Measurements from ENCODE around the gene CCDC116. TPM values are rescaled to one million over a fixed set of nuclear protein-coding genes. Genes with fewer than 3 reads are reported as not detected.

The CCDC116 gene
- total and polyA plus RNA-seq, 10 of the 15 experiments (the other 5 are each of a cell fraction or from before 2014, with no cell fraction given) = 0.04 to 0.18 (median 0.04) TPM; not detected in 6

DNA sequence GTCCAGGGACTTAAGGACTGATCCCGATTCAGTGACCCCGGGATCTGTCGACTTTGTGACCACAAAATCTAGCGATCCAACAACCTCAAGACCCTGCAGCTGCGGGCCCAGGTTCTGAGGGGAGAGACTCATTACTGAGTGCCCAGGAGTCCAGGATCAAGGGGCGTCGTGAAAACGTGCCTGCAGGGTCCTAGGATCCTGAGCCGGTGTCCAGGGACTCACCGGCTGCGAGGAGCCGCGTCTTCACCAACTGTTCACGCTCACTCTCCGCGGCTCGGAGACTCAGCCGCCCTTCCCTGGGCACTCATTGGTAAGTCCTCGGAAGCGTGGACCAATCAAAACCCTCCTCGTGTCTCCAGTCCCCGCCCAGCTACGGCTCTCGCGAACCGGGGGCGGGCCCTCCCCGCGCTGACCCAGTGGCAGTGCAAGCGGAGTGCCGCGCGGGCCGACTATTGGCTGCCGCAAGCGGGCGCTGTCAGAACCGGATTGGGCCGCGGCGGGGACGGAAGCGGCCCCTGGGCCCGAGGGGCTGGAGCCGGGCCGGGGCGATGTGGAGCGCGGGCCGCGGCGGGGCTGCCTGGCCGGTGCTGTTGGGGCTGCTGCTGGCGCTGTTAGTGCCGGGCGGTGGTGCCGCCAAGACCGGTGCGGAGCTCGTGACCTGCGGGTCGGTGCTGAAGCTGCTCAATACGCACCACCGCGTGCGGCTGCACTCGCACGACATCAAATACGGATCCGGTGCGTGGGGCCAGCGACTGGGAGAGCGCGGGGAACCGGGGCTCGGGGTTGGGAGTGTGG, 9.4 kb downstream of the CCDC116 start, which contains the start of gene SDF2L1 (continued):
- TF ChIP-seq, protein P1, sequence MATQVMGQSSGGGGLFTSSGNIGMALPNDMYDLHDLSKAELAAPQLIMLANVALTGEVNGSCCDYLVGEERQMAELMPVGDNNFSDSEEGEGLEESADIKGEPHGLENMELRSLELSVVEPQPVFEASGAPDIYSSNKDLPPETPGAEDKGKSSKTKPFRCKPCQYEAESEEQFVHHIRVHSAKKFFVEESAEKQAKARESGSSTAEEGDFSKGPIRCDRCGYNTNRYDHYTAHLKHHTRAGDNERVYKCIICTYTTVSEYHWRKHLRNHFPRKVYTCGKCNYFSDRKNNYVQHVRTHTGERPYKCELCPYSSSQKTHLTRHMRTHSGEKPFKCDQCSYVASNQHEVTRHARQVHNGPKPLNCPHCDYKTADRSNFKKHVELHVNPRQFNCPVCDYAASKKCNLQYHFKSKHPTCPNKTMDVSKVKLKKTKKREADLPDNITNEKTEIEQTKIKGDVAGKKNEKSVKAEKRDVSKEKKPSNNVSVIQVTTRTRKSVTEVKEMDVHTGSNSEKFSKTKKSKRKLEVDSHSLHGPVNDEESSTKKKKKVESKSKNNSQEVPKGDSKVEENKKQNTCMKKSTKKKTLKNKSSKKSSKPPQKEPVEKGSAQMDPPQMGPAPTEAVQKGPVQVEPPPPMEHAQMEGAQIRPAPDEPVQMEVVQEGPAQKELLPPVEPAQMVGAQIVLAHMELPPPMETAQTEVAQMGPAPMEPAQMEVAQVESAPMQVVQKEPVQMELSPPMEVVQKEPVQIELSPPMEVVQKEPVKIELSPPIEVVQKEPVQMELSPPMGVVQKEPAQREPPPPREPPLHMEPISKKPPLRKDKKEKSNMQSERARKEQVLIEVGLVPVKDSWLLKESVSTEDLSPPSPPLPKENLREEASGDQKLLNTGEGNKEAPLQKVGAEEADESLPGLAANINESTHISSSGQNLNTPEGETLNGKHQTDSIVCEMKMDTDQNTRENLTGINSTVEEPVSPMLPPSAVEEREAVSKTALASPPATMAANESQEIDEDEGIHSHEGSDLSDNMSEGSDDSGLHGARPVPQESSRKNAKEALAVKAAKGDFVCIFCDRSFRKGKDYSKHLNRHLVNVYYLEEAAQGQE (IDR thresholded peaks at IDR 0.05; ENCODE audit: low read depth, low read length) = no peak
- TF ChIP-seq ESRRA (IDR thresholded peaks at IDR 0.05; ENCODE audit: low read length) = no peak
- peak; percentile 25; the same call in 1 of the 2 replicates for TF ChIP-seq CBFB (IDR thresholded peaks at IDR 0.05; ENCODE audit: low read depth)
- TF ChIP-seq NFIC (IDR thresholded peaks at IDR 0.05; ENCODE audit: low read depth, low read length) = no peak
- TF ChIP-seq HDAC2 (IDR thresholded peaks at IDR 0.05) = no peak
- TF ChIP-seq ASH2L (IDR thresholded peaks at IDR 0.05; ENCODE audit: borderline replicate concordance, low read depth) = no peak
- TF ChIP-seq SMARCA5 (IDR thresholded peaks at IDR 0.05) = 0 out of 2 replicates have a peak, but pooled peaks have one; percentile 55
- peak; percentile 14; the same call in 1 of the 2 replicates for TF ChIP-seq MXI1 (IDR thresholded peaks at IDR 0.05; ENCODE audit: low read depth, low read length)
- TF ChIP-seq, protein P2, sequence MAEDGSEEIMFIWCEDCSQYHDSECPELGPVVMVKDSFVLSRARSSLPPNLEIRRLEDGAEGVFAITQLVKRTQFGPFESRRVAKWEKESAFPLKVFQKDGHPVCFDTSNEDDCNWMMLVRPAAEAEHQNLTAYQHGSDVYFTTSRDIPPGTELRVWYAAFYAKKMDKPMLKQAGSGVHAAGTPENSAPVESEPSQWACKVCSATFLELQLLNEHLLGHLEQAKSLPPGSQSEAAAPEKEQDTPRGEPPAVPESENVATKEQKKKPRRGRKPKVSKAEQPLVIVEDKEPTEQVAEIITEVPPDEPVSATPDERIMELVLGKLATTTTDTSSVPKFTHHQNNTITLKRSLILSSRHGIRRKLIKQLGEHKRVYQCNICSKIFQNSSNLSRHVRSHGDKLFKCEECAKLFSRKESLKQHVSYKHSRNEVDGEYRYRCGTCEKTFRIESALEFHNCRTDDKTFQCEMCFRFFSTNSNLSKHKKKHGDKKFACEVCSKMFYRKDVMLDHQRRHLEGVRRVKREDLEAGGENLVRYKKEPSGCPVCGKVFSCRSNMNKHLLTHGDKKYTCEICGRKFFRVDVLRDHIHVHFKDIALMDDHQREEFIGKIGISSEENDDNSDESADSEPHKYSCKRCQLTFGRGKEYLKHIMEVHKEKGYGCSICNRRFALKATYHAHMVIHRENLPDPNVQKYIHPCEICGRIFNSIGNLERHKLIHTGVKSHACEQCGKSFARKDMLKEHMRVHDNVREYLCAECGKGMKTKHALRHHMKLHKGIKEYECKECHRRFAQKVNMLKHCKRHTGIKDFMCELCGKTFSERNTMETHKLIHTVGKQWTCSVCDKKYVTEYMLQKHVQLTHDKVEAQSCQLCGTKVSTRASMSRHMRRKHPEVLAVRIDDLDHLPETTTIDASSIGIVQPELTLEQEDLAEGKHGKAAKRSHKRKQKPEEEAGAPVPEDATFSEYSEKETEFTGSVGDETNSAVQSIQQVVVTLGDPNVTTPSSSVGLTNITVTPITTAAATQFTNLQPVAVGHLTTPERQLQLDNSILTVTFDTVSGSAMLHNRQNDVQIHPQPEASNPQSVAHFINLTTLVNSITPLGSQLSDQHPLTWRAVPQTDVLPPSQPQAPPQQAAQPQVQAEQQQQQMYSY (CRISPR knock-in tag; IDR thresholded peaks at IDR 0.05) = no peak
- no peak for TF ChIP-seq MTA3 (IDR thresholded peaks at IDR 0.05; ENCODE audit: borderline replicate concordance, low read length)
- no peak for TF ChIP-seq ZNF274 (IDR thresholded peaks at IDR 0.05; ENCODE audit: insufficient read depth, insufficient read length)
- TF ChIP-seq KAT2A (conservative IDR thresholded peaks at IDR 0.05; ENCODE audit: control insufficient read depth, low read depth, low read length) = no peak
- TF ChIP-seq YY1 (IDR thresholded peaks at IDR 0.05; ENCODE audit: low read depth, low read length) = no peak
- TF ChIP-seq RB1 (IDR thresholded peaks at IDR 0.05; ENCODE audit: borderline replicate concordance) = peak; percentile 85; the same call in 1 of the 2 replicates
- TF ChIP-seq, protein P3, sequence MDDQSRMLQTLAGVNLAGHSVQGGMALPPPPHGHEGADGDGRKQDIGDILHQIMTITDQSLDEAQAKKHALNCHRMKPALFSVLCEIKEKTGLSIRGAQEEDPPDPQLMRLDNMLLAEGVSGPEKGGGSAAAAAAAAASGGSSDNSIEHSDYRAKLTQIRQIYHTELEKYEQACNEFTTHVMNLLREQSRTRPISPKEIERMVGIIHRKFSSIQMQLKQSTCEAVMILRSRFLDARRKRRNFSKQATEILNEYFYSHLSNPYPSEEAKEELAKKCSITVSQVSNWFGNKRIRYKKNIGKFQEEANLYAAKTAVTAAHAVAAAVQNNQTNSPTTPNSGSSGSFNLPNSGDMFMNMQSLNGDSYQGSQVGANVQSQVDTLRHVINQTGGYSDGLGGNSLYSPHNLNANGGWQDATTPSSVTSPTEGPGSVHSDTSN (IDR thresholded peaks at IDR 0.05; ENCODE audit: insufficient replicate concordance, low read depth, low read length) = no peak
- no peak for TF ChIP-seq SUPT20H (IDR thresholded peaks at IDR 0.05; ENCODE audit: borderline replicate concordance, control insufficient read depth, low read depth, low read length)
- no peak for TF ChIP-seq STAT3 (IDR thresholded peaks at IDR 0.05; ENCODE audit: low read depth, low read length)
- no peak for TF ChIP-seq EP300 (IDR thresholded peaks at IDR 0.05; ENCODE audit: borderline replicate concordance in 1 of 2, control insufficient read depth in 1 of 2, low read depth in 2 of 2, low read length in 2 of 2)
- TF ChIP-seq MEF2B (IDR thresholded peaks at IDR 0.05; ENCODE audit: partially characterized antibody, poor library complexity, severe bottlenecking) = no peak
